Stimulated activated CD4-positive, alpha-beta T cell treated with anti-CD3 and anti-CD28 coated beads, Interleukin-12 subunit alpha, Interleukin-12 subunit beta, amount 100 ng/mL, for 4 hours (primary cell): ENCODE measurements around the gene TNFRSF8.
"Not testable (repeated sequence)": the region's sequence is repeated elsewhere in the genome, so short reads cannot be mapped to it uniquely, and the experiment has no call there.

Experiments
- DNase-seq: peaks from one replicate; pipeline ENCODE4 v3.0.0-alpha.2; 2020

The TNFRSF8 gene

GRCh38 chr1:12088607-12089006, 25.5 kb downstream of the TNFRSF8 start:
- no peak for DNase-seq

- no peak for DNase-seq
These were observed 27.2 kb downstream of the TNFRSF8 start for GRCh38 chr1:12090326-12090725.

DNA sequence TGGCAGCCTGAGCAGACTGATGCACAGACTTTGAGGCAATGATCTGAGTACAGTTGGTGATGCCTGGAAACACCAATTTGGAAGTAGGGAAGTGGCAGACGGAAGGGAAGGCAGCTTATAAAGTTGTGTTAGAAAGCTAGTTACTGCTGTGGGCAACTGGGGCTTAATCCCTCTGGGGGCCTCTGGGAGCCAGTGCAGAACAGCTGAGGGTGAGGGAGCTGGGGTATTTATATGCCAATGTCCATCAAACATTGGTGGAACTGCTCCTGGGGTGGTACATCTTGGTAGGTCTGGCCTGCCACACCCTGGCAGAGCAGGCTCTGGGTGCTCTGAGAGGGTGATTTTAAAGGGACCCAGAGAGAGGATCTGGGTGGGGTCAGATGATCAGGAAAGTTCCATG, 28.1 kb downstream of the TNFRSF8 start:
- no peak for DNase-seq

DNA sequence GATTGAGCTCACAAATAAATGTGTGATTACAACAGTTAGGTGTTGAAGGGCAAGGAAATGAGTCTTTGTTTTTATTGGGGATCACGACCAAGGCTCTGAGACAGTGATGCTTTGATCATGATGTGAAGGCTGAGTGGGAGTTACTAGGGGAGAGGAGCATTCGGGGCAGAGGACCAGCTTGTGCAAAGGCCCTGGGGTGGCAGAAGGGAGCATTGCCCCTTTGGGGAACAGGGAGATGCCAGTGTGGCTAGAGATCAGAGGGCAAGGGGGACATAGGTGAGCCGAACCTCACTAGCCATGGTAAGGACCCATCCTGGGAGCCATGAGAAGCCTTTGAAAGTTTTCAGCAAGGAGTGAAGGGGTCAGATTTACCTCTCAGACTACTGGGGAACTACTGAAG, 31.1 kb downstream of the TNFRSF8 start:
- DNase-seq: no peak

DNA sequence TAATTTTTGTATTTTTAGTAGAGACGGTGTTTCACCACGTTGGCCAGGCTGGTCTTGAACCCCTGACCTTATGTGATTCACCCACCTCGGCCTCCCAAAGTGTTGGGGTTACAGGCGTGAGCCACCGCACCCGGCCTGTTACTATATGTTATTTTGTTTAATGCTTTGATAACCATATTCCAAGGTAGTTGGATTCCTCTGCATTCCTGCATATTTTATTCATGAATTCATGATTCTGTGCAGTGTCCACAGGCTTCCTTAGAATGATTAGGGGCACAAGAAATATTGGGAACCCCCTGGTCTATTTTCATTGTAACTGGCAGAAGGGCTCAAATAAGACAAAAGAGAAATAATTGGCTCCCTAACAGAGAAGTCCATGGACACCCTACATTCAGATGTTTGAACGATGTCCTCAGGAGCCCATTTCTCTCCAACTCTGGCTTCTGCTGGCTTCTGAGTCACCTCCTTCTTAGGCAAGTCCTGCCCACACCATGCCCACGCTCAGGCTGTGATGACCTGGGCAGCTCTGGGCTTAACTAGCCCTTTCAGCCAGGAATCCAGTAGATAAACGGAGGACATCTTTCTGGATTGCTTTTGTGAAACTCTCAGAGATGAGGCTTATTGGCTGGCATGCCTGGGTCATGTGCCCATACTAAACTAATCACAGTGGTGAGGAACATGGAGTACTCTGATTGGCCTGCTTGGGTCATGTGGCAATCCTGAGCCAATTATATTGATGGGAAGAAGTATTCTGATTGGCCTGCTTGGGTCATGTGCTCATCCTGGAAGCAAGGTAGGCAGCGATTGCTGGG, 32.6 kb downstream of the TNFRSF8 start:
- DNase-seq: no peak

DNA sequence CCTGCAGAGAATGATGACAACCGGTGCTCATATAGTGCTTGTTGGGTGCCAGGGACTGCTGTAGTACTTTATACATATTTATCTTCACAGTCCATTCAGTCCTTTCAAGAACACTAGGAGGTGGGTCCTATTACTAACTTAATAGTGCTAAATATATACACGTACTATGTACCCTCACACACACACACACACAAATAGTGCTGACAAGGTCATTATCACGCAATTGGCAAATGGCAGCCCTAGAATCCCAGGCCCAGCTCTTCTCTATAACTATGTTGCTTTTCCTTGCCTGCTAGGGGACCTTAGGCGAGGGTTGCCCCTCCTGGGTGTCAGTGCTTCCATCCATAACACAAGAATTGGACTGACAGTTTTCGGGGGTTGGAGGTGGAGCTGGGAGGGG, 33.5 kb downstream of the TNFRSF8 start:
- DNase-seq: no peak

DNA sequence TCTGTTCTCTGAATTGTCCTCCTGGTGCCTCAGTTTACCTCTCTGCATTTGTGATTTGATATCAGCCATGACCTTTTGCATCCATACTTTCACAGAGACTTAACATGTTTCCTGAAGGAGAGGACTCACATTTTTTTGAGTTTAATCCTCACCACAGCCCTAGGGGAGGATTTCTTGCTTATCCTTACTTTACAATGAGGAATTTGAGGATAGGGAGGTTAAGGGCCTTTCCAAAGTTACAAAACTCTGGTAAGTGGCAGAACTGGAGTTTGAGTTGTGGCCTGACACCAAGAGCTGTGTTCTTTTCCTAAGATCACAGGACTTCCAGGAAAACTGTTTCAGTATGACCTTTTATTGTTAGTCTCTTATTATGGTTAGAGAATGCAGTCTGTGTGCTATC, 34.2 kb downstream of the TNFRSF8 start:
- no peak for DNase-seq

GRCh38 chr1:12098786-12099185, 35.7 kb downstream of the TNFRSF8 start:
- no peak for DNase-seq

DNA sequence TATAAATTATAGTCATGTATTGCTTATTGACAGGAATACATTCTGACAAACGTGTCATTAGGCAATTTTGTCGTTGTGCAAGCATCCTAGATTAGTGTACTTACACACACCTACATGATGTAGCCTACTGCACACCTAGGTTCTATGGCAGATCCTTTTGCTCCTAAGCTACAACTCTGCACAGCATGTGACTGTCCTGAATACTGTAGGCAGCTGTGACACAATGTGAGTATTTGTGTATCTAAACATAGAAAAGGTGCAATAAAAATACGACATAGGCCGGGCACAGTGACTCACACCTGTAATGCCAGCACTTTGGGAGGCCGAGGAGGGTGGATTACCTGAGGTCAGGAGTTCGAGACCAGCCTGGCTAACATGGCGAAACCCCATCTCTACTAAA, 36.5 kb downstream of the TNFRSF8 start:
- DNase-seq: no peak

DNA sequence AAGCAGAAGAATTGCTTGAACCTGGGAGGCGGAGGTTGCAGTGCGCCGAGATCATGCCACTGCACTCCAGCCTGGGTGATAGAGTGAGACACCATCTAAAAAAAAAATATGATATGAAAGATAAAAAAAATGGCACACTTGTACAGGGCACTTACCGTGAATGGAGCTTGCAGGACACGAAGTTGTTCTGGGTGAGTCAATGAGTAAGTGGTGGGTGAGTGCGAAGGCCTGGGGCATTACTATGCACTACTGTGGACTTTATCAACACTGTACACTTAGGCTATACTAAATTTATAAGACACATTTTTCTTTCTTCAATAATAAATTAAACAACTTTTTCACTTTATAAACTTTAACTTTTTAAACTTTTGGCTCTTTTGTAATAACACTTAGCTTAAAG, 37.0 kb downstream of the TNFRSF8 start:
- DNase-seq: no peak

DNA sequence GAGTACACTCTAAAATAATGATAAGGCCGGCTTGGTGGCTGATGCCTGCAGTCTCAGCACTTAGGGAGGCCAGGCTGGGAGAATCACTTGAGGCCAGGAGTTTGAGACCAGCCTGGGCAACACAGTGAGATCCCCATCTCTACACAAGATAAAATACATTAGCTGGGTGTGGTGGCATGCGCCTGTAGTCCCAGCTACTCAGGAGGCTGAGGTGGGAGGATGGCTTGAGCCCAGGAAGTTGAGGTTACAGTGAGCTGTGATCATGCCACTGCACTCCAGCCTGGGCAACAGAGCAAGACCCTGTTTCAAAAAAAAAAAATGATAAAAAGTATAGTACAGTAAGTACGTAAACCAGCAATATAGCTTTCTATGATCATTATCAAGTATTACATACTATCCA, 38.0 kb downstream of the TNFRSF8 start:
- not testable (repeated sequence) for DNase-seq

- DNase-seq: no peak
These were observed 39.0 kb downstream of the TNFRSF8 start for GRCh38 chr1:12102066-12102465.

GRCh38 chr1:12104417-12104816, 41.3 kb downstream of the TNFRSF8 start:
- DNase-seq: no peak

DNA sequence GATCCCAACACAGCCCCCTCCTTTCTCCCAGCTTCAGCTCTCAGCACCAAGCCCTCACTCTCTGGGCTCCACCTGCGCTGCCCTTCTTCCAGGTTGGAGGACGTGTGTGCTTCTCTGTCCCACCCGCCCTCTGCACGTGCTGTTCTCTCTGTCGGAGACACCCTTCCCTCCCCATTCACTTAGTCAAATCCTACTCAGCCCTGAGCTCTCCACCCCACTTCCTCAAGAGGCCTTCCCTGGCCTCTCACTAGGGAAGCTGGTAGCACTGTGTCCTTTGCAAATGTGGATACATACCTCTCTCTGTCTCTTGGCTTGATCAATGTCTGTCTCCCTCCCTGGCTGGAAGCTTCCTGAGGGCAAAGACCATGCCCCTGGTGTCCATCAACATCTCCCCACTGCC, 43.0 kb downstream of the TNFRSF8 start:
- no peak for DNase-seq

DNA sequence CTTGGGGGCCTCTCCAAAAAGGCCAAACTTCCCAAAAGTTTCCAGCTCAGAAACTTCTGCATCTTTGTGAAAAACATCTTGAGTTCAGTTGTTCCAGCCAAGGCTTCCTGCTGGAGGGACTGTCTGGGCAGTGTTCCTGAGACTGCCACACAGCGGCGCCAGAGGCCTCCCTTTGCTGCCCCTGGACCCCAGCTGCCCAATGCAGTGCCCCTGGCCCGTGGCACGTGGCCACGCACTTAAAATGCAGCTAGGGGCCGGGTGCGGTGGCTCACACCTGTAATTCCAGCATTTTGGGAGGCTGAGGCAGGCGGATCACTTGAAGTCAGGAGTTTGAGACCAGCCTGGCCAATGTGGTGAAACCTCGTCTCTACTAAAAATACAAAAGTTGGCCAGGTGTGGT, 43.8 kb downstream of the TNFRSF8 start:
- not testable (repeated sequence) for DNase-seq

DNA sequence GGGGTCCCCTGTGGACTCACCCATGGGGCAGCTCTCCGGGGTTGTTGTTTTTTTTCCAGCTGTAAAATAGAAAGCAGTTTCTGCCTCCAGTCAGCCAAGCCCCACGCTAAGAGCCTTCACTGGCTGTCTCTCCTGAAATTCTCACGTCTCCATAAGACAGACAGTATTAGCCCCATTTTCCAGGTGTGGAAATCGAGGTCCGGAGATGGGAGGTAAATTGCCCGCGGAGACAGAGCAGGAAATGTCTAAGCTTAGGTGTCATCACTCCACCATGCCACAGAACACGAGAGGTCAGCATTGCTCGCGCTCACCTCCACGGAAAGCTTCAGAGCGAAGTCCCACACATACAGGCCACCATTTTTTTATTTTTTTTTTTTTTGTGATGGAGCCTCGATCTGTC, 44.6 kb downstream of the TNFRSF8 start:
- no peak for DNase-seq

DNA sequence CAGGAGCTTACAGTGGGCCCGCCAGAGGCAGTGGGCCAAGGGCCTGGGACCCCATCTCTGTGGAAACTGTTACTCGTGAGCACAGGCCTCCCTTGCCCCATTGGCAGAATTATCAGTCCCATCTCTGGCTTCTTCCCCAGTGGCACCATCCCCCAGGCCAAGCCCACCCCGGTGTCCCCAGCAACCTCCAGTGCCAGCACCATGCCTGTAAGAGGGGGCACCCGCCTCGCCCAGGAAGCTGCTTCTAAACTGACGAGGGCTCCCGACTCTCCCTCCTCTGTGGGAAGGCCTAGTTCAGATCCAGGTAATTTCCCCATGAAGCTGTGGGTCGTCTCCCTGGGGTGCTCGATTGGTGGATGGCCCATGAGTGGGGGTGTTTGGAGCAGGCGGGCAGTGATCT, 46.8 kb downstream of the TNFRSF8 start:
- DNase-seq: no peak

DNA sequence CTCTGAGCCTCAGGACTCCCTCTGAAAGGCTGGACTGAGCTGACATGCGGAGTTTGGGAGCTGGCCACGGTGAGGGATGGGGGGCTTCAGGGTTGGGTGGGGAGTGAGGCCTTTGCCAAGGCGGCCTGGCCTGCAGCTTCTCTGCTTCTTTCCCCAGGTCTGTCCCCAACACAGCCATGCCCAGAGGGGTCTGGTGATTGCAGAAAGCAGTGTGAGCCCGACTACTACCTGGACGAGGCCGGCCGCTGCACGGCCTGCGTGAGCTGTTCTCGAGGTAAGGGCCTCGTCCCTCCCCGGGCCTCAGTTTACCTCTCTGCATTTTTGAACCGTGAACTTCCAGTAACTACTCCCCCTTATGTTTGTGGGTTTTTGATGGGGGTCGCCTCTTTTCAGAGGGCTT, 48.6 kb downstream of the TNFRSF8 start:
- no peak for DNase-seq

DNA sequence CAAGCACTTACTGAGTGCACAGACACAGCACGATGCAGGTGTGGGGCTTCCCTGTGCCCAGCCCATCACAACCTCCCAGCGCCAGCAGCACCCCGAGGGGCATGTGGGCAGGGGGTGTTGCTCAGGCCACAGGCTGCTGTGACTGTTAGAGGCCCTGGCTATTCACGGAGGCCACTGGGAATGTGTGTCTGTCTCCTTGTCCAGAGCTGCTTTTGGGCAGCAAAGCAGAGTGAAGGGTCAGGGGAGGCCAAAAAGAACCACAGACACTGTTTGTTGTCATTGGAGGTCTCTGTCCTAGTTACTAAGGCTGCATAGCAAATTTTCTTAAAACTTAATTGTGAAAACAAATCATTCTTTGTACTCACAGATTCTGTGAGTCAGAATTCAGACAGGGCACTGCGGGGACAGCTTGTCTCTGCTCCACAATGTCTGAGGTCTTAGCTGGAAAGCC, 49.6 kb downstream of the TNFRSF8 start:
- DNase-seq: no peak

- no peak for DNase-seq
These were observed 50.6 kb downstream of the TNFRSF8 start for GRCh38 chr1:12113433-12114339.

- no peak for DNase-seq
These were observed 51.2 kb downstream of the TNFRSF8 start for GRCh38 chr1:12114340-12114683.

DNA sequence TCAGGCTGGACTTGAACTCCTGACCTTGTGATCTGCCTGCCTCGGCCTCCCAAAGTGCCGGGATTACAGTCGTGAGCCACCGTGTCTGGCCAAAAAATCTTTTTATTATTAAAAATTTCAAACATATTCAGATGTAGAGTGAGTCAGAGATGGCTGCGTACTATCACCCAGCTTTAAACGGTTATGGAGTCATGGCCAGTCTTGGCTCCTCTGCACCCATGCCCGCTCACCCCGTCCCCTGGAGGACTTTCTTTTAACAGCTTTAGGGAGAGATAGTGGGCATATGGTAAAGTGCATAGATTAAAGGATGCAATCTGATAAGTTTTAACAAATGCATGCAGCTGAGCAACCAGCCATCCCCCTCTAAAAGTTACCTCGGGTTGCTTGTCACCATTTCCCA, 51.8 kb downstream of the TNFRSF8 start:
- no peak for DNase-seq

DNA sequence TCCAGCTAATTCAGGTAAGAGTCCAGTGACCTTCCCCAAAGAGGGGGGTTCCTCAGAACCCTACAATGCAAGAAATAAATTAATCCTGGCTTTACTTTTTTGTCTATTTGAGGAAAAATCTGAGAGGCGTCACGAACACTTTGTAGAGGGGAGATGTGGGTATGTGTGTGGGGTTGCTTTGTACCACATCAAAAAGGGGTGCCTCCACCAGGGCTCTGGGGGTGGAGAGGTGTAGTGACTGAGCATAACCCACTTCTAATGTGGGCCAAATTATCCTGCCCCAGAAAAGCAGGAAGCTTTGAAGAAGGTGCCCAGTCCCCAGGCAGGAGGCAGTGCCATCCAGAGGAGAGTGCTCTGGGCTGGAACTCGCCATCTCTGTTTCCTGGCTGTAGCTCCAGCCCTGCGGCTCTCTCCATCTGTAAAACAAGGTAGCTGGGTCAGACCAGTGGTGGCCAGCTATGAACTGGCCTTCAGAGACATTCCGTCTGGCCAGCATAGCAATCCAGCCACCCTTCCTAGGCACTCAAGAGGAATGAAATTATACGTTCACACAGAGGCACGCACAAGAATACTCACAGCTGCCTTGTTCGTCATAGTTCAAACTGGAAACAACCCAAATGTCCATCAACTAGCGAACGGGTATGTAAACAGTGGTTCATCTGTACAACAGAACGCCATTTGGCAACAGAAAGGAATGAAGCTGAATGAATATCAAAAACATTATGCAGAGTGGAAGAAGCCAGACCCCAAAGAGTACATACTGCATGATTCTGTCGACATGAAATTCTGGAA, 58.3 kb downstream of the TNFRSF8 start:
- DNase-seq: no peak
